A204.1 (cell line): ENCODE results near the gene ROR1.
"Not testable (repeated sequence)": the region's sequence is repeated elsewhere in the genome, so short reads cannot be mapped to it uniquely, and the experiment has no call there.

ENCODE experiments used
- FAIRE-seq: peaks from 2 replicates; lab custom pipeline; 2012; peaks lifted over from hg19 to GRCh38; lab: Jason Lieb, UNC

ROR1 gene

DNA sequence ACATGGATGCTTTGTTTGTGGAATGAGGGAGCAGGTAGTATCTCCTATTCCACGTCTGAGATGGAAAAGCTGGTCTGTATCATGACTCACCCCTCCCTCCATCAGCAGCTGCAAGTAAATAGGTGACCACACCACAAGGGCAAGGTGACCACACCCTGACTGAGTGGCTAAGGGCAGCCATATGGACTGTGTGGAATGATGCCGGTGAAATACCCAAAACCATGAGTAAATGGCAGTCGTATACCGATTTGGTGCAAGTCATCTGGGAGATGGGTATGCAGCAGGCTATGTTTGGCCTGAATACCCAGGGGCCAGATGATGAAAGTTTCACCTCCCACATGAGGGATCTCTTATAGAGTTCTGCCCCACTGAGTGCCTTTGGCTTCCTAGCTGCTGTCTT is 413.8 kb downstream of the ROR1 start:
- no peak for FAIRE-seq

DNA sequence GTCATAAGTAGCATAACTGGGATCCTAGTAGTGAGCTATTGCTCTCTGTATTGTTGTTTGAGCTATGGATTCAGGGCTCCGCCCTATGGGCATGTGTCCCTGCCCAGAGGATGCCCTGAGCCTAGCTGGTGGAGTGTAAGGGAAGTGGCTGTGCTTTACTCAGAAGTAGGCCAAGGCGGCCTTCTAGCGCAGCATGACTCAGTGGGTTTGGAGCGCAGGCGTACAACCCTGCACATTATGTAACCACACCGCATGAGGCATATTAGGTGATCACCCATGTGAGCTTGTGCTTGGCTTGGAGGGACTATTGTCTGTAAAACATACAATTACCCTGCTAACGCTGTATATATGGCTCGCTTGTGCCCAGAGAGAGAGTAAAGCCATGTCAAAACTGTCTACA is 418.5 kb downstream of the ROR1 start:
- no peak for FAIRE-seq

DNA sequence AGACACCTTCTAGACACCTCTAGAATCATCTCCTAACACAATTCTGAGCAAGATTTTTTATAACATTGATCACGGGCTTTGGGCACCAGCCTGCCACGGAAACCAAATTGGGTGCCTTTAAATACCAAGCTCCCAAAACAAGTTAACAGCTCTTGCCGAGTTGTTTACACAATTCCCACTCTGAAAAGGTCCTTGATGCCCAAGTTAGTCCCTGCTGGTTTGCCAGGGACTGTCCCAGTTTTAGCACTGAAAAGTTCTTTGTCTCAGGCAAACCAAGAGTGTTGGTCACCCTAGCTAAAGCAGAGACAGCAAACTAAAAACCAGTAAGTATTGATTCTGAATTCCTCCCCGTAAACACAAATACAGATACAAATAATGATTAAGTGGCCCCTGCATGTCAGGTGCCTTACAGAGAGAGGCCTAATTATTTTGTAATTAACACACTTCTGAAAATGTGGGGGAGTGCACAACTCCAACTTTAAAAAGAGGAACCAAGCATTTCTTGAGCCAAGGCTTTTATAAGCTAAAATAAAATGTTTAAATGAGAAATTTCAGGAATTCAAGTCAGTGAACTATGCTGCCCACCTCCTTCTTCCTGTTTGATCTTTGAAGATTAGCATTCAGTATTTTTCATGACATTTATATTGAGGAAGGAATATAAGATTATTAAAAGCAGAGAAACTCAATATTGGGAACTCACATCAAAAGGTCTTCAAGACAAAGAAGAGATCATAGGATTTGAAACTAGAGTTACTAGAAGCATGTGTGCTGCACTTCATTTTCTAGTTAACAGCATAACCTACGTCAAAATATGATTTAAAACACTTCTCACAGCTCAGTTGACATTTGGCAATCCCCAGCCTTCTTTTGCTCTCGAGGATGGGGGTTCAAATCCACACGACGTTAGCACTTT is 420.6 kb downstream of the ROR1 start:
- no peak for FAIRE-seq

DNA sequence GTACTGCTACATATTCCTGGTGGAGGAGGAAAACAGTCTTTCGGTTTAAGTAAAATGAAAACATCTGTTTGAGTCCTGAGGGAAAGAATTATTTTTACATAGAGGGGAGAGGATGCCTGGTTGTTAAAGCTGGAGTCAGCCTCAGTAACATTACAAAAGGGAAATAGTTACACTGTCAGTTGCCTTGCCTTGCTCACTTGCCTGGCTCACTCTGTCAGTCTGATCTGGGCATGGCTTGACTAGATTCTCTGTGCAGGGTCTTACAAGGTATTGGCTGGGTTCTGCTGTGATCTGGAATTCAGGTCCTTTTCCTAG is 421.2 kb downstream of the ROR1 start:
- no peak for FAIRE-seq

DNA sequence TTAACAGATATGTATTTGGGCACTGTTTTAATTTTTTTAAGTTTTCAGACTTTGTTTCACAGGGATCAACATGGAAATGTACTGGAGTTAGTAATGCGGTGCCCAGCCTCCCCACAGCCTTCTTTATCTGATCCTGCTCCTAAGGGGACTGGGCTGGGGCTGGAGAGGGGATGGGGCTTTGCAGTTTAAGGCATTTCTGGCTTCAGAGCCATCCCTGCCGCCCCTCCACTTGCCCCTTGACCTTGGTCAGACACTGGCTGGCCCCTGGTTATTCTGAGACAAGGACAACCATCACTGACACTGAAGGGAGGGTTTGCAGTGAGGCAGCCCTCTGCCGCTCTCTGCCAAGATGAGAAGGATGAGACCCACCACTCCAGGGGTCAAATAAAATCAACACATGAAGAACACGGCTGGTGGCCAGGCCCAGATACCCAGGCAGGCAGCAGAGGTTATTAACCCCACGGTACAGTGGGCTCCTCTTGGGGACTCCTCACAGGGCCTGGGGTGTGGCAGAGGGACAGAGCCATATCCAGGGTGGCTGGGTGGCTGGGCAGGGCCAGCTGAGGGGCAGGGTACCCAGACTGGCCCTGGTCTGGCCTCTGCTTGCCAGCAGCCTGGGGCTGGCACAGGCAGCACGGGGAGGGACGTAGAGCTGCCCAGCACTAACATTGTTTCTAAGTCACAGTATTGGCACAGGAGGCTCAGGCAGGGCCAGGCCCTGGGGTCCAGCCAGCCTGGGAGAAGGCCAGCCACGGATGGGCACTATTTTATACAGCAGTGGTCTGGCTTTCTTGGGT is 422.5 kb downstream of the ROR1 start:
- no peak for FAIRE-seq

DNA sequence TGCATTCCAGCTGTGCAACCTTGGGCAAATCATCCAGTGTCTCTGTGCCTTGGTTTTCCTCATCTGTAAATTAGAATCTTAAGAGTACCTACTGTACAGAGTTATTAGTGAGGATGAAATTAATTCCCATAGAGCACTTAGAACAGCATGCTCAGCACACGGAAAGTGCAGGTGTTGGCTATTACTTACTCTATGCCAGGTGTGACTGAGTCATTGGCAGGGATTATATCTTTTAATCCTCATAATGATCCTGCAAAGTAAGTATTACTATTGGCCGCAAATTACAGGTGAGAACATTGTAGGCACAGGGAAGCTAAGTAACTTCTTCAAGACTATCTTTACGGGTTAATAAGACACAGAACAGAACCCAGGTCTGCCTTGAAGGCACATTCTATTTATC is 423.3 kb downstream of the ROR1 start:
- no peak for FAIRE-seq

DNA sequence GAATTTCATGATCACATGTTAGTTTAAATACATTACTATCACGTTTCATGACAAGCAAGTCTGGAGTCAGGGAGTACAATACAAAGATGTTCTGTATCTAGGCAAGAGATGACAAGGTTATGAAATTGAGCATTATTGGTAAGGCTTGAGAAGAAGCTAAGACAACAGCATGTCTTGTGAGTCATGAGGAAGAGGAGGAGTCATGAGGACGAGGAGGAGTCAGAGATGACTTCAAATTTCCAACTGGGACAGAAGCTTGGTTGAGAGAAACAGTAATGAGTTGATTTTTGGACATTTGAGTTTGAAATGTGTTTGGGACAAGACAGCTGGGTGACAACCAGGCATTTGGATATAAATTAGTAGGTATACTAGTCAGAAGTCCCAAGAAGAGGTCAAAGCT is 425.3 kb downstream of the ROR1 start:
- no peak for FAIRE-seq

DNA sequence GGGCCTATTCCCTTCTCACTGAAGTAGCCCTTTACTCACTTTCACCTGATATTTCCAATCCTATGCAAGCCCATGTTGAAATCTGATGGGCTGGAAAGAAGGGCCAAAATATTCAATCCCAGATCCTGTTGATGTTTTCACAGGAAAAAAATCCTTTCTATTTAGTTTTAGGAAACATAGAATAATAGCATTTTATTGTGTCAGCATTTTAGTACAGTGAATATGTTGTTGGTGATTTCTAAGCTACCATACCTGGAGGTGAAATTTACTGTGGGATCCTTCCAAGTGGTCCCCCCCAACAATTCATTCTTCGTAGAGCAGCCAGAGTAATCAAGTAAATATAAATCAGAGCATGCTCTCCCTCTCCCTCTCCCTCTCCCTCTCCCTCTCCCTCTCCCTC is 426.2 kb downstream of the ROR1 start:
- no peak for FAIRE-seq

DNA sequence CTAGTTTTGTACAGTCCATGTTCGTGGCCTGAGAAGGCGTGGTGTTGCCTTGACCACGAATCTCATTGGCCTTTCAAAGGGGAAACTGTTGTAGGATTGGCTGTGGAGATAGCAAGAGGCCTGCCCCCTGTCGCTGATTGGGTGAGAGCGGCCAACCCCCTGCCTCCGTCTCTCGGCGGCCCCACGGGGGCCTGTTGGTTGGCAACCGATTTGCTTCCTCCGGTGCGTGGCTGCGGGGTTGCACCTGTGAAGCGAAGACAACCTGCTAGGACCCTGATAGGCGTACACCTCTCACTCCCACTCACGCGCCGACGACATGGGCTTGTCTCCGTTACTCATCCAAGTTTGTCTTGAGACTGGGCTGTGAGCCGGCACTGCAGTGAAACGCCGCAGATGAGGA is 429.6 kb downstream of the ROR1 start, which contains the start of gene UBE2U:
Gene UBE2U, plus strand, starts transcription at position 204 of the 400 bp plus-strand sequence. CDS start 428 bp downstream, outside the sequence.
- FAIRE-seq = no peak

DNA sequence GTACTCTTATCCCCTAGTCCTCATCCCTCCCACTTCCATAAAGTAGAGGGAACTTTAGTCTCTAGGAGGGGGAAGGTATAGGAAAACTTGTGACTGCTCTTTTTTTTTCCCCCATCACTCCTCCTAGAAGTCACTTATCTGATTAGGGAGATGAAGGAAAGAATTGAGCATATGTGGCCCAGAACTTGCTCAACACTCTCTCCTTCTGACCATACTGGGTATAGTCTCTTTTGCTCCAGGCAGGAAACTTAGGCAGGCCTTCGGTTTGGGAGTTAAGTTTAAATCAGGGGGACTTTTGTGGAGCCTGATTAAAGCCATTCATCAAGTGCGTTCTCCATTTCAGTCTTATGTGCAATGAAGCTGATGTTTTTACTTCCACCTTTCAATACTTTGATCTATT is 435.4 kb downstream of the ROR1 start:
- no peak for FAIRE-seq

DNA sequence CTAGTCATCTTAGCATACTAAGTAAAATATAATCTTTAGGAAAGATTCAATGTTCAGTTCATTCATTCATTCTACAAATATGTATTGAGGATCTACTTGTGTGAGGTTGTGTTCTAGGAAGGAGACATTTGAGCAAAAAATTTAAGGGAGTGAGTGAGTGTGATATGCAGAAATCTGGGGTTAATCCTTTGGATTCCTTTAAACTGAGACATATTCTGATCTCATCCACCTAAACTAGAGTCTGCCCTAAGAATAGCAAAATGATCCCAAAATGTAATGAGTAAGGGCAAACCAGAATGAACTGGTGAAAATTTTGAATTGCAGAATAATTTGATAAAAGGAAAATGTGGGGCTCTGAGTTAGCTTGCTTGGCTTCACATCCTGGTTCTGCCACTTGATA is 438.2 kb downstream of the ROR1 start:
- no peak for FAIRE-seq

DNA sequence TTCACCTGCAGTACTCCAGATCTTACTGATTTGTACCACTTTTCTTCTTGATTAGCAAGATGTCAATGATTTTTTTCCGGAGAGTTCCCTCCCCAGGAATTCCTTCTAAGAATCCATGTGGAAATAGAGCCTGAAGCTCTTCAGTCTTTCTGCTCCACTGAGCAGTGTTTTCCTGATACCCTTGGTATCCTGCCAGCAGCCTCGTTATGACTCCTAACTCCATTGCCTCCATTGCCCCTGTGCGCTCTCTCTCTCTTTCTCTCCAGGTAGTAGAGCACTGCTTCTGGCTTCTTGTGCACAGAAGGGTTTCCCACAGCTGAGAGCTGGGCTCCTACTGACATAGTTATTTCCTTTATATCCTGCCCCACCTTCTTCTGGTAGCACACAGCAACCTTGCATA is 441.8 kb downstream of the ROR1 start:
- no peak for FAIRE-seq

DNA sequence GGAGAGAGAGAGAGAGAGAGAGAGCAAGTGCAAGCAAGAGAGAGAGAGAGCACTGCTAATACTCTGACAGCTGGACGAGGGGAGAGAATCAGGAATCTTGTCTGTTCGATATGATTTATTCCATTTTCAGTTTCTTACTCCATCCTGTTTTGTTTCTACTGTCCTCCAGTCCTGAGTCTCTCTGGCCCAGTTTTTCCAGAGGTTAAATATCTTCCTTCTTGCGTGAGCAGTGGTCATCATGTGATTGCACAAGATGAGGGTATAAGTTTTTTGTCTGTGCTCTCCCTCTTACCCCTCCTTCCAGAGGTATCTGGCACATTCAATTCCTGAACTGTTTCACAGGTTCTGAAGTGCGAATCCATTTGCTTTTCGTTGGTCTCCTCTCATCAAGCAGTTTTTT is 446.4 kb downstream of the ROR1 start:
- FAIRE-seq = no peak

DNA sequence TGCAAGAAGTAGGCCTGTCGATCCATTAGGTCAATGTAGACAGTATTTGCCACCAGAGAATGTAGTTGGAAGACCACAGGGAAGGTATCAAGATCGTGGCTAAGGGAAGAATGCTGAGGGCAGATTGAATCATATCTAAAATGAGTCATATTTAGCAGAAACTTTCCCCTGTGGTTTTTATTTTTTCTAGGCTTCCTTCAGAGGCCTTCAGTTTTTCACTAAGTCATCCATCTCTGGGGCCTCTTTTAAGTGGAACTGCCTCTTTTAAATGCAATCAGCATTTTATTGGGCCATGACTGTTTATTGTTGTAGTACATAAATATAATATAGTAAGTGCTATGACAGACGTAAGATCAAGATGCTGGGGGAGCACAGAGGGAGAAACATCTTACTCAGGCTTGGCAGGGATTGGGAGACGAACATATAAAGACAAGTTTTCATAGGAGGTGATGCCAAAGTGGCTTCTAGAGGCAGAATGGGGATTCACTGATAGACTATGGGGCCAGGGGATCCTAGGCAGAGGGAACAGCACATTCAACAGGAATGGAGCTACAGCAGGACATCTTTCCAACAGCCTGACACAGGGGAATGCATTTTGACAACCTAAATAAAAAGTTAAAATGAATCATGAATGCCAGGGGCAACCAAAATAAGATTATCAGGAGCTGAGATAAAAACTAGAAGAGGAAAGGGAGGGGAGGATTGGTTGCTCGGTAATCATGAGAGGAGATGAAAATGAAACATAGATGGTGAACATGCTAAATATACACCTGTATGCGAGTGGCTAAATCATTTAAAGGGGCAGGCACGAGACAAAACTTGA is 449.7 kb downstream of the ROR1 start:
- FAIRE-seq = no peak

DNA sequence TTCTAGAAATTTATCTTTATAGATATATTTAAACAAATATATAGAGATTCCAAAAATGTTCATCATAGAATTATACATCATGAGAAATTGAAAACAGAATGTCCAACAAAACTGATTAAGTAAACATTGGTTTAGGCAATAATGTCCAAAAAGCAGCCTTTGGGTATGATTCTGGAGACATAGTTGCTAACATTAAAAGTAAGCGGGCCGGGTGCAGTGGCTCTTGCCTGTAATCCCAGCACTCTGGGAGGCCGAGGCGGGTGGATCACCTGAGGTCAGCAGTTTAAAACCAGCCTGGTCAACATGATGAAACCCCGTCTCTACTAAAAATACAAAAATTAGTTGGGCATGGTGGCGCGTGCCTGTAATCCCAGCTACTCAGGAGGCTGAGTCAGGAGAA is 450.4 kb downstream of the ROR1 start:
- FAIRE-seq = not testable (repeated sequence)

DNA sequence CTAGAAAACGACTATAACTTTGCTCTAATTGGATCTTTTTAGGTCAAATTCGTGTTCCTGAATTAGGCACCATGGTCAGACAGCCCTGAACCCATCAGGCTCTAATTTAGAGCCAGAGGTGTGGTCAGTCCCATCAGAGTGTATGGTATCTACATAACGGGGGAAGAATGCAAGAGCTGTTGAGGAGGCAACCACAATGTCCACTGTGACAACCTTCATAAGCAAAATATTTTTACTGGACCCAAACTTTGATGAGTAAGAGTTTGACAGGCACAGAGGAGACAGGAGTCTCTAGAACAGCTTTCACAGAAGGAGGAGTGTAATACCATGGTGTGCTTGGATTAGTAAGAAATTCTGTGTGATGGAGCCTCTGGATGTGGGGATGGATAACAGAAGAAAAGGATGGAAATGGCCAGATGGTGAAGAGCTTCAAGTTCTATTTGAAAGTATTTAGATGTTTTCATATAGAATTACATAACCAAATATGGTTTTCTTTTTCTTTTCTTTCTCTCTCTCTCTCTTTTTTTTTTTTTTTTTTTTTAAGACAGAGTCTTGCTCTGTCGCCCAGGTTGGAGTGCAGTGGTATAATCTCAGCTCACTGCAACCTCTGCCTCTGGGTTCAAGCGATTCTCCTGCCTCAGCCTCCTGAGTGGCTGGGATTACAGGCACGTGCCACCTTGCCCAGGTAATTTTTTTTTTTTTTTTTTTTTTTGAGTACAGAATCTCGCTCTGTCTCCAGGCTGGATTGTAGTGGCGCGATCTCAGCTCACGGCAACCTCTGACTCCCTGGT is 454.5 kb downstream of the ROR1 start:
- no peak for FAIRE-seq

DNA sequence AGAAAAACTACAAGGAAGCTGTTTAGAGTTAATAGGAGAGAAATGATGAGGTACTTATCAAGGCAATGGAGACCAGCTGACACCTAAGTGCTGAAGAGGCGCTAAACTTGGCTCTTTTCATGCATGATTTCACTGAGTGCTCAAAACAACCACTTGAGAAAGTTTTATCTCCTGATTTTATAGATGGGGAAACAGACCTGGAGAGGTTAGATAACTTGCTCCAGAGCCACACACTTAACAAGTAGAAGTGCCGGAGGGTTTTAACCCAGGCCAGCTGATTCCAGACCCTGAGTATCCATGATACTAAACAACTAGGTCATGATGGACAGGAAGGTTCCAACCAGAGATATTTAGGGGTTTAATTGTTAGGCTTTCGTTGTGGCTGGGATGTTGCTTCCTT is 455.5 kb downstream of the ROR1 start:
- FAIRE-seq = no peak
